Body of pancreas (tissue), 4 donors: ENCODE data around the gene SDS. TPM values are rescaled to one million over a fixed set of nuclear protein-coding genes. Genes with fewer than 3 reads are reported as not detected.

Experiments
- ATAC-seq: fragments of 150-250 bp; one replicate; pipeline ENCODE4 v1.9.1; 2016
- DNase-seq, 4 donors: peaks; one replicate each; pipeline ENCODE4 v3.0.0-alpha.2; 2019
- H3K27ac ChIP-seq, 4 donors: fragments of 200-600 bp; sonication (generic); 1 replicate in 3 of 4; 2 replicates in 1 of 4; pipeline versions ENCODE4 v1.5.1 to v1.6.1; 2016 to 2019; ENCODE audit warnings: mild to moderate bottlenecking in 1 of 4, mixed read lengths in 1 of 4, moderate library complexity in 1 of 4
- H3K27me3 ChIP-seq, 2 donors: fragments of 200-600 bp; sonication (generic); one replicate each; pipeline ENCODE4 v1.6.0; 2016; ENCODE audit warnings: mild to moderate bottlenecking in 1 of 2
- H3K36me3 ChIP-seq, 2 donors: fragments of 200-600 bp; sonication (generic); replicated peaks in 1 of 2; 2 replicates each; pipeline ENCODE4 v1.5.1; 2016; ENCODE audit warnings: low read depth in 2 of 2; ENCODE audit not compliant: insufficient read depth in 1 of 2
- H3K4me1 ChIP-seq: fragments of 200-600 bp; sonication (generic); one replicate; pipeline ENCODE4 v1.6.0; 2016
- H3K4me3 ChIP-seq, 2 donors: fragments of 200-600 bp; sonication (generic); 1 replicate in 1 of 2; 2 replicates in 1 of 2; pipeline ENCODE4 v1.5.1; 2016 to 2019
- H3K9me3 ChIP-seq, 3 donors: fragments of 200-600 bp; sonication (generic); 1 replicate in 2 of 3; 2 replicates in 1 of 3; pipeline ENCODE4 v1.5.1; 2016
- POLR2A ChIP-seq, 3 donors: fragments of 450-650 bp; IDR thresholded peaks; one replicate each; pipeline ENCODE4 v1.6.1; 2016; ENCODE audit warnings: antibody characterized with exemption in 3 of 3, mild to moderate bottlenecking in 2 of 3
- WGBS, 2 donors: methylation state at CpG; one replicate each; pipeline ENCODE4 v1.1.5; 2017; 5-methylcytosine and 5-hydroxymethylcytosine counted together
- intact Hi-C: fragments of 100-400 bp; cut with DNase I; formaldehyde crosslinking; loops from one replicate; pipeline ENCODE4 v1.15.1; 2023
- total RNA-seq, 2 donors: library from RNA; depleted of rRNA; stranded (reverse); fragments of >200 nt; gene quantifications; one replicate each; pipeline ENCODE4 v1.1.0, GENCODE V29; 2016
- TF ChIP-seq, protein P1 (sequence below), 7 experiments: fragments of 450-650 bp in 4 of 7; fragments of 200-600 bp in 3 of 7; sonication (generic) in 3 of 7; IDR thresholded peaks; one replicate each; pipeline ENCODE4 v1.5.1; 2016 to 2019; ENCODE audit warnings: antibody characterized with exemption in 7 of 7

The SDS gene
- total RNA-seq, 2 donors from 2014 or later, result 0.33 to 0.52 TPM

- no peak overlapping the region for H3K4me3 ChIP-seq
- no peak for TF ChIP-seq POLR2A (IDR thresholded peaks at IDR 0.05)
- TF ChIP-seq, protein P1, sequence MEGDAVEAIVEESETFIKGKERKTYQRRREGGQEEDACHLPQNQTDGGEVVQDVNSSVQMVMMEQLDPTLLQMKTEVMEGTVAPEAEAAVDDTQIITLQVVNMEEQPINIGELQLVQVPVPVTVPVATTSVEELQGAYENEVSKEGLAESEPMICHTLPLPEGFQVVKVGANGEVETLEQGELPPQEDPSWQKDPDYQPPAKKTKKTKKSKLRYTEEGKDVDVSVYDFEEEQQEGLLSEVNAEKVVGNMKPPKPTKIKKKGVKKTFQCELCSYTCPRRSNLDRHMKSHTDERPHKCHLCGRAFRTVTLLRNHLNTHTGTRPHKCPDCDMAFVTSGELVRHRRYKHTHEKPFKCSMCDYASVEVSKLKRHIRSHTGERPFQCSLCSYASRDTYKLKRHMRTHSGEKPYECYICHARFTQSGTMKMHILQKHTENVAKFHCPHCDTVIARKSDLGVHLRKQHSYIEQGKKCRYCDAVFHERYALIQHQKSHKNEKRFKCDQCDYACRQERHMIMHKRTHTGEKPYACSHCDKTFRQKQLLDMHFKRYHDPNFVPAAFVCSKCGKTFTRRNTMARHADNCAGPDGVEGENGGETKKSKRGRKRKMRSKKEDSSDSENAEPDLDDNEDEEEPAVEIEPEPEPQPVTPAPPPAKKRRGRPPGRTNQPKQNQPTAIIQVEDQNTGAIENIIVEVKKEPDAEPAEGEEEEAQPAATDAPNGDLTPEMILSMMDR (IDR thresholded peaks at IDR 0.05), result no peak
- H3K9me3 ChIP-seq, result no peaks in the 10 kb centered on the region
- no peaks in the 10 kb centered on the region for H3K27me3 ChIP-seq
- no peaks in the 10 kb centered on the region for H3K4me1 ChIP-seq
- H3K27ac ChIP-seq, result no peak overlapping the region
- peaks cover 0 to 17% of the 10 kb centered on the region in 2 donors for H3K36me3 ChIP-seq
- DNase-seq (no peak), ATAC-seq (no peak)
- intact Hi-C loops, result no loop called here
- 94% methylated on average over 11 of the region's 11 CpGs for WGBS, 2 donors
Measured at GRCh38 chr12:113387631-113388030, 16.1 kb downstream of the SDS start.

DNA sequence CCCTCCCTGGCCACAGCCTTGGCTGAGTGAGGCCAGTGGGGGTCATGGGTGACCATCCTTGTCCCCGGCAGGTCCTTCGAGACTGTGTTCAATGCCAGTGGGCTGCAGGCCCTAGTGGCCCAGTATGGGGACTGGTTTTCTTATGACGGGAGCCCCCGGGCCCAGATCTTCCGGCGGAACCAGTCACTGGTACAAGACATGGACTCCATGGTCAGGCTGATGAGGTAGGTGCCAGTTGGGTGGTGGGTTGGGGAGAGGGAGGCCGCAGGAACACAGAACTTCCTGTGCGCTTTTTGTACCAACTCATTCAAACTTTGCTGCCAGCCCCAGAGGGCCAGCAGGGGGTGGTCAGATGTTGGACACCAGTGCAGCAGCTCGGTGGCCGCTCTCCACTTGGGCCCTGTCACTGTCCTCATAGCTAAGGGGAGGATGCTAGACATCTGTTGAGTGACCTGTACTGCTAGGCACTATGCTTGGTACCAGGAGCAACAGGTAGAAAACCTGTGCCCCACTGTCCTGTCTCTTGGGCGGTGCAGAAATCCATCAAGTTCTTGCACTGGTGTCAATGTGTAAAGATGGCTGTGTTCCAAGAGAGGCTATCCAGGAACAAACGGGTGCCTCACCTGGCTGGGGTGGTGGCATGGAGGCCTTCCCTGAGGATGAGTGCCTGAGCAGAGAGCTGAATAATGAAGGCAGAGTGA is 16.7 kb downstream of the SDS start:
- Histone ChIP-seq H3K9me3 (no peaks in the 10 kb centered on the region), H3K4me1 (no peaks in the 10 kb centered on the region), H3K27me3 (no peaks in the 10 kb centered on the region), H3K27ac (no peak overlapping the region), H3K4me3 (no peak overlapping the region), H3K36me3 (peaks cover 0 to 17% of the 10 kb centered on the region in 2 donors)
- ATAC-seq, result no peak
- intact Hi-C loops, result no loop called here
- TF ChIP-seq POLR2A (IDR thresholded peaks at IDR 0.05), result no peak
- TF ChIP-seq, protein P1 (IDR thresholded peaks at IDR 0.05), result no peak
- DNase-seq, result no peak
- 90% methylated on average over 12 of the region's 12 CpGs; no CpG with 5 or more reads in 1 of the 2 donors for WGBS, 2 donors

GRCh38 chr12:113385282-113385882 is 18.3 kb downstream of the SDS start:
- H3K9me3 ChIP-seq, result no peaks in the 10 kb centered on the region
- no peak for ATAC-seq
- intact Hi-C loops, result no loop called here
- H3K27ac ChIP-seq, result no peak overlapping the region
- no peaks in the 10 kb centered on the region for H3K4me1 ChIP-seq
- TF ChIP-seq POLR2A (IDR thresholded peaks at IDR 0.05), result no peak
- TF ChIP-seq, protein P1 (IDR thresholded peaks at IDR 0.05), result no peak
- no peak overlapping the region for H3K4me3 ChIP-seq
- H3K36me3 ChIP-seq, result peaks cover 0 to 15% of the 10 kb centered on the region in 2 donors
- no peaks in the 10 kb centered on the region for H3K27me3 ChIP-seq
- WGBS, 2 donors, result 95 to 98% methylated on average over 6 of the region's 6 CpGs
- DNase-seq, result no peak

GRCh38 chr12:113384778-113385177 is 18.9 kb downstream of the SDS start:
- intact Hi-C loops, result no loop called here

More at GRCh38 chr12:113384778-113385177, 18.9 kb downstream of the SDS start:
- Histone ChIP-seq H3K27me3 (no peaks in the 10 kb centered on the region), H3K27ac (no peak overlapping the region), H3K36me3 (peaks cover 0 to 15% of the 10 kb centered on the region in 2 donors), H3K4me3 (no peak overlapping the region), H3K9me3 (no peaks in the 10 kb centered on the region), H3K4me1 (no peaks in the 10 kb centered on the region)
- no peak for DNase-seq
- no peak for ATAC-seq
- 94 to 96% methylated on average over 6 to 9 of the region's 14 CpGs for WGBS, 2 donors
- no peak for TF ChIP-seq POLR2A (IDR thresholded peaks at IDR 0.05)
- TF ChIP-seq, protein P1 (IDR thresholded peaks at IDR 0.05), result no peak
